Thyroid gland (tissue), 4 donors: Measurements from ENCODE around the gene RRM2. TPM values are rescaled to one million over a fixed set of nuclear protein-coding genes. Genes with fewer than 3 reads are reported as not detected.
"Not testable (repeated sequence)": the region's sequence is repeated elsewhere in the genome, so short reads cannot be mapped to it uniquely, and the experiment has no call there.

Experiments used
- DNase-seq, 2 donors: peaks; one replicate each; pipeline ENCODE4 v3.0.0-alpha.2; 2019
- H3K27ac ChIP-seq, 3 donors: fragments of 200-600 bp; sonication (generic); 1 replicate in 2 of 3; 2 replicates in 1 of 3; pipeline ENCODE4 v1.5.1; 2016 to 2019; ENCODE audit warnings: mild to moderate bottlenecking in 1 of 3, moderate library complexity in 1 of 3
- H3K27me3 ChIP-seq: fragments of 200-600 bp; sonication (generic); one replicate; pipeline ENCODE4 v1.5.1; 2019
- H3K36me3 ChIP-seq, 2 donors: fragments of 200-600 bp; sonication (generic); one replicate each; pipeline ENCODE4 v1.5.1; 2016 to 2019
- H3K4me1 ChIP-seq, 2 donors: fragments of 200-600 bp; sonication (generic); one replicate each; pipeline ENCODE4 v1.5.1; 2017 to 2019
- H3K4me3 ChIP-seq, 3 donors: fragments of 200-600 bp; sonication (generic); replicated peaks in 1 of 3; 1 replicate in 2 of 3; 2 replicates in 1 of 3; pipeline ENCODE4 v1.5.1; 2016; ENCODE audit warnings: mild to moderate bottlenecking in 1 of 3
- H3K9me3 ChIP-seq: fragments of 200-600 bp; sonication (generic); one replicate; pipeline ENCODE4 v1.5.1; 2017
- CTCF ChIP-seq, 6 experiments: fragments of 200-600 bp in 3 of 6; fragments of 450-650 bp in 3 of 6; sonication (generic) in 3 of 6; IDR thresholded peaks; one replicate each; pipeline ENCODE4 v1.5.1; 2016 to 2019; ENCODE audit warnings: antibody characterized with exemption in 6 of 6, mild to moderate bottlenecking in 2 of 6, inconsistent platforms in 1 of 6, moderate library complexity in 1 of 6
- POLR2A ChIP-seq, 2 donors: fragments of 450-650 bp; IDR thresholded peaks; one replicate each; pipeline ENCODE4 v1.6.1; 2017; ENCODE audit warnings: antibody characterized with exemption in 2 of 2, mild to moderate bottlenecking in 2 of 2, moderate library complexity in 1 of 2
- WGBS, 2 donors: methylation state at CpG; one replicate each; pipeline ENCODE4 v1.1.5; 2017; 5-methylcytosine and 5-hydroxymethylcytosine counted together
- intact Hi-C: fragments of 100-400 bp; cut with DNase I; formaldehyde crosslinking; loops from one replicate; pipeline ENCODE4 v1.15.1; 2023
- total RNA-seq, 4 donors: library from RNA; depleted of rRNA; stranded (reverse); fragments of >200 nt; gene quantifications; one replicate each; pipeline ENCODE4 v1.2.3, GENCODE V29; 2016

The RRM2 gene
- total RNA-seq, 4 donors from 2014 or later: 0.27 to 0.83 (median 0.75) TPM; not detected in 1

- H3K4me3 ChIP-seq: no peak overlapping the region
- H3K4me1 ChIP-seq: no peaks in the 10 kb centered on the region
- no peak overlapping the region for H3K27ac ChIP-seq
- TF ChIP-seq POLR2A (IDR thresholded peaks at IDR 0.05): no peak
- no peak for TF ChIP-seq CTCF (IDR thresholded peaks at IDR 0.05)
- H3K36me3 ChIP-seq: no peaks in the 10 kb centered on the region
- no peaks in the 10 kb centered on the region for H3K27me3 ChIP-seq
- intact Hi-C loops: loop anchor here (5.0 kb wide), 1 partner anchor 287 kb away; no protein-coding TSS in a partner anchor
- 88 to 89% methylated on average over 16 of the region's 16 CpGs for WGBS, 2 donors
- H3K9me3 ChIP-seq: no peaks in the 10 kb centered on the region
- no peak for DNase-seq
Observed at GRCh38 chr2:10144771-10145518, 22.4 kb downstream of the RRM2 start.

DNA sequence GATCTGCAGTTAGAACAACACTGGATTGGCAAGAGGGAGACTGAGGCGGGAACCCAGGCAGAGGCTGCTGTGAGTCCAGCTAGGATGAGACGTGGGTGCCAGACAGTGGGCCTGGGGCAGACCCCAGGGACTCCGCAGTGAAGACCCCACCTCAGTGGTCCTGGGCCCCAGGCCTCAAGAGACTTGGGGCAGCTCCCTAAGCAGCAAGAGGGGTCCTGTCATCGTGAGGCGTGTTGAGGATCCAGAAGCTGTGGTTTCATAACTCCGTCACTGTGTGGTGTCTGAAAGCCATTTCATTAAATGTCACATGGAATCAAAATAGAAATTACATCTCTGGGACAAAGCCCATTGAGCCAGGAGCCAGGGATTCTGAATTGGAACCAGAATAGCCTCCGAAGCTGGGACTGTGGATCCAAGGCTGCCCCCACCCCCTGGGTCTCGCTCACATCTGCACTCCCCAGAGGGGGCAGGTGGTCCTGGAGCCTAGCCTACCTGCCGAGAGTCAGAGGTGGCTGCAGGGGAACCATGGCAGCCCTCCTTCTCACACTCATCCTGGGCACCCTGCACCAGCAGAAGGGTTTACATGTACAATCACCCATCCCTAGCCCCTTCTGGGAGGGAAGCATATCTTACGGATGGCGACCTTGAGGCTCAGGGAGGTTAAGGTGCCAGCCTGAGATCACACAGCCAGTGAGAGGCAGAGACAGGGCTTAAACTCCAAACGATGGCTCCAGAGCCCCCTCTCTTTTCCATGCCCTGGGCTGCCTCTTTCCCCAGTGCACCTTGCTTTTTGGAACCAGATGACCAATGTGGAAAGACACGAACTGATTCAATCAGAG is 23.2 kb downstream of the RRM2 start:
- 81 to 88% methylated on average over 11 to 12 of the region's 13 CpGs for WGBS, 2 donors
- DNase-seq: no peak

DNA sequence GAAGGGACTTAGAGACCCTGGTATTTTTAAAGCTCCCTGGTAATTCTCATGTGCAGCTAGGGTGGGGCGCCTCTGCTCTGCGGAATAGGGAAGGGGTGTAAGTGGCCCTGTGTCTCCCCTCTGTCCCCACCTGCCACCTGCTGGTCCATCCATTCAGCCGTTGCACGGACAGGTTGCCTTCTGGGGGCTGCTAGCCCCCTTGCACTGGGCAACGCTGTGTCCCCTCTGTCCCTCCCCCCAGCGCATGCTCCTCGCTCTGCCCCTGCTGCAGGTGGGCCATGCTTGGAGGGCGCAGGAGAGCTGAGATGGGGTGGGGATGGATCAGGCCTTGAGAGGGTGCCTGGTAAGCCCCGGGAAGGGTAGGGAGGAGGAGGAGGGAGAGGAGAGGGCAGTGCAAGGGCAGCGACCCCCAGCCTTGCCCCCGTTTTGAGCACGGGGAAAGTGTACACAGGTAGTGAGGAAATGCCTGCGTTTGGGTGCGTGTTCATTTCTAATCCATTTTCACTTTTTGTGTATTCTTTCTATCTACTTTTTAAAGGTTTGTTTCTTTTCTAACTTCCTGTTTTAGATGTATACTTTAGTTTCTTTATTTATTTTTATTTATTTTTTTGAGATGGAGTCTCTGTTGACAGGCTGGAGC is 23.9 kb downstream of the RRM2 start:
- Histone ChIP-seq H3K4me3 (no peak overlapping the region), H3K36me3 (no peaks in the 10 kb centered on the region), H3K4me1 (no peaks in the 10 kb centered on the region), H3K27ac (no peak overlapping the region), H3K27me3 (no peaks in the 10 kb centered on the region), H3K9me3 (no peaks in the 10 kb centered on the region)
- intact Hi-C loops: no loop called here
- WGBS, 2 donors: 82 to 91% methylated on average over 14 of the region's 14 CpGs
- DNase-seq: no peak
- no peak for TF ChIP-seq POLR2A (IDR thresholded peaks at IDR 0.05)
- TF ChIP-seq CTCF (IDR thresholded peaks at IDR 0.05): no peak

More for the DNA sequence above, 23.2 kb downstream of the RRM2 start:
- Histone ChIP-seq H3K4me3 (no peak overlapping the region), H3K27me3 (no peaks in the 10 kb centered on the region), H3K27ac (no peak overlapping the region), H3K36me3 (no peaks in the 10 kb centered on the region), H3K9me3 (no peaks in the 10 kb centered on the region), H3K4me1 (no peaks in the 10 kb centered on the region)
- TF ChIP-seq CTCF (IDR thresholded peaks at IDR 0.05) (no peak), POLR2A (IDR thresholded peaks at IDR 0.05) (no peak)
- intact Hi-C loops: no loop called here

DNA sequence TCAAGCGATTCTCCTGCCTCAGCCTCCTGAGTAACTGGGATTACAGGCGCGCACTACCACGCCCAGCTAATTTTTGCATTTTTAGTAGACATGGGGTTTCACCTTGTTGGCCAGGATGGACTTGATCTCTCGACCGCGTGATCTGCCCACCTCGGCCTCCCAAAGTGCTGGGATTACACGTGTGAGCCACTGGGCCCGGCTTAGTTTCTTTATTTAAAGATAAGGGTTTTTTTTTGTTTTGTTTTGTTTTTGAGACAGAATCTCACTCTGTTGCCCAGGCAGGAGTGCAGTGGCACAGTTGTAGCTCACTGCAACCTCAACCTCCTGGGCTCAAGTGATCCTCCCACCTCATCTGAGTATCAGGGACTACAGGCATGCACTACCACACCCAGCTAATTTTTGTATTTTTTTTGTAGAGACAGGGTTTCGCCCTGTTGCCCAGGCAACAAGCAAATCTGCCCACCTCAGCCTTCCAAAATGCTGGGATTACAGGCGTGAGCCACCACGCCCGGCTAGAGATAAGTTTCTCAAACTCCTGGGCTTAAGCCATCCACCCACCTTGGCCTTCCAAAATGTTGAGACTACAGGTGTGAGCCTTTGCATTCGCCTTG is 24.6 kb downstream of the RRM2 start:
- H3K4me1 ChIP-seq, H3K36me3 ChIP-seq, H3K27me3 ChIP-seq, DNase-seq, H3K4me3 ChIP-seq, intact Hi-C loops, H3K27ac ChIP-seq, H3K9me3 ChIP-seq: not testable (repeated sequence)
- 96 to 98% methylated on average over 15 of the region's 15 CpGs for WGBS, 2 donors

- no peaks in the 10 kb centered on the region for H3K4me1 ChIP-seq
- H3K27me3 ChIP-seq: no peaks in the 10 kb centered on the region
- no peaks in the 10 kb centered on the region for H3K9me3 ChIP-seq
- no peak for DNase-seq
- no peak overlapping the region for H3K4me3 ChIP-seq
- H3K27ac ChIP-seq: no peak overlapping the region
- intact Hi-C loops: no loop called here
- TF ChIP-seq POLR2A (IDR thresholded peaks at IDR 0.05): no peak
- TF ChIP-seq CTCF (IDR thresholded peaks at IDR 0.05): no peak
- no peaks in the 10 kb centered on the region for H3K36me3 ChIP-seq
Observed at GRCh38 chr2:10148268-10148667, 25.7 kb downstream of the RRM2 start.
